Kidney epithelial cell (primary cell): Measurements from ENCODE around the gene ATF7IP. TPM values are rescaled to one million over a fixed set of nuclear protein-coding genes. Genes with fewer than 3 reads are reported as not detected.
A peak's percentile ranks its signal among the peaks of the same experiment; 100 is the strongest.

ENCODE experiments used
- DNase-seq: peaks from one replicate; pipeline ENCODE4 v3.0.0-alpha.2; 2010; ENCODE audit warnings: low read depth
- H3K27me3 ChIP-seq: 2 replicates; pipeline ENCODE4 v1.6.0; 2011; ENCODE audit warnings: low read length; ENCODE audit not compliant: control insufficient read depth, insufficient read depth
- H3K36me3 ChIP-seq: 2 replicates; pipeline ENCODE4 v1.5.1; 2011; ENCODE audit warnings: low read length; ENCODE audit not compliant: control insufficient read depth, insufficient read depth
- H3K4me3 ChIP-seq: 2 replicates; pipeline ENCODE4 v1.5.1; 2011; ENCODE audit warnings: low read depth, mild to moderate bottlenecking, control low read depth, low read length
- CTCF ChIP-seq: IDR thresholded peaks from 2 replicates; pipeline ENCODE4 v1.5.1; 2011; ENCODE audit warnings: mild to moderate bottlenecking, moderate library complexity, low read length, control low read depth, inconsistent platforms; ENCODE audit not compliant: insufficient read depth, poor library complexity, severe bottlenecking
- total RNA-seq: library from RNA; depleted of rRNA; stranded (reverse); fragments of >200 nt; gene quantifications from 2 replicates; pipeline ENCODE4 v1.2.3, GENCODE V29; 2015

Gene ATF7IP
- total RNA-seq, 1 donor from 2014 or later: 23.4 TPM

DNA sequence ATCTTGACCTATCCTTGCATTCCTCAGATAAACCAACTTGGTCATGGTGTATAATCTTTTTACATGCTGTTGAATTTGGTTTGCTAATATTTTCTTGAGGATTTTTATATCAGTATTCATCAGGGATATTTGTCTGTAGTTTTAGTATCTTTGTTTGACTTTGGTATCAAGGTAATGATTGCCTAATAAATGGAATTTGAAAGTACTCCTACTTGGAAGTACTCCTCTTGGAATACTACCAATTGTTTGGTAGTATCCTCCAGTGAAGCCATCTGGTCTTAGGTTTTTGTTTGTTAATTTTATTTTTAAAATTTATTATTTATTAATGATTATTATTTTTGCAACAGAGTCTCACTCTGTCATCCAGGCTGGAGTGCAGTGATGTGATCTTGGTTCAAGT, 85.0 kb downstream of the ATF7IP start:
- no peaks in the 10 kb centered on the region for H3K36me3 ChIP-seq
- no peak for TF ChIP-seq CTCF
- DNase-seq: no peak
- H3K27me3 ChIP-seq: no peaks in the 10 kb centered on the region
- no peak overlapping the region for H3K4me3 ChIP-seq

DNA sequence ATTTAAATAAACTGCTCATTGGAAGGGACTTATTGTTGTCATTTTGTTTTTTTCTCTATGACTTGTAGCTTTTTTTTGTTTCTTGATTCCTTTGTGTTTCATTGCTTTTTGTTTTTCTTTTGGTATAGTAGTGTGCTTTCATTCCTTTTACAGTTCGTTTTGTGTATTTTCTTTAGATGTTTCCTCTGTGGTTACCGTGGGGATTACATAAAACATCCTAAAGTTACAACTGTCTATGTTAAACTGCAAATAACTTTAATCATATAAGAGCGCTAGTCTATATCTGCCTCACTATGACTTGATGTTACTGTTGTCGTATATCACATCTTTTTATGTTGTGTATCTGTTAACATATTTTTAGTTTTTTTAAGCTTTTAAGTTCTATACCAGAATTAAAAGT, 86.9 kb downstream of the ATF7IP start:
- Histone ChIP-seq H3K27me3 (no peaks in the 10 kb centered on the region), H3K36me3 (no peaks in the 10 kb centered on the region), H3K4me3 (no peak overlapping the region)
- TF ChIP-seq CTCF: no peak
- no peak for DNase-seq

DNA sequence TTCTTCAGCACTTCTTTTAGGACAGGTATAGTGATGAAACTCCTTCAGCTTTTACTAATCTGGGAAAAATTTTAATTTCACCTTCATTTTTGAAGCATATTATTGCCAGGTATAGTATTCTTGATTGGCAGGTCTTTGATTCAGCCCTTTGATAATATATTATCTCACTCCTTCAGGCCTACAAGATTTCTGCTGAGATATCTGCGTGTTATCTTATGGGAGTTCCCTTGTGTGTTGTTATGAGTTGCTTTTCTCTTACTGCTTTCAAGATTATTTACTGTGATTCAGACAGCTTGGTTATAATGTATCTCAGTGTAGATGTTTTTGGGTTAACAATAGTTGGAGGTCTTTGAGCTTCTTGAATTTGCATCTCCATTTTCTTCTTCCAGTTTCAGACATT, 87.4 kb downstream of the ATF7IP start:
- no peak for DNase-seq
- no peak for TF ChIP-seq CTCF
- Histone ChIP-seq H3K4me3 (no peak overlapping the region), H3K27me3 (no peaks in the 10 kb centered on the region), H3K36me3 (no peaks in the 10 kb centered on the region)

DNA sequence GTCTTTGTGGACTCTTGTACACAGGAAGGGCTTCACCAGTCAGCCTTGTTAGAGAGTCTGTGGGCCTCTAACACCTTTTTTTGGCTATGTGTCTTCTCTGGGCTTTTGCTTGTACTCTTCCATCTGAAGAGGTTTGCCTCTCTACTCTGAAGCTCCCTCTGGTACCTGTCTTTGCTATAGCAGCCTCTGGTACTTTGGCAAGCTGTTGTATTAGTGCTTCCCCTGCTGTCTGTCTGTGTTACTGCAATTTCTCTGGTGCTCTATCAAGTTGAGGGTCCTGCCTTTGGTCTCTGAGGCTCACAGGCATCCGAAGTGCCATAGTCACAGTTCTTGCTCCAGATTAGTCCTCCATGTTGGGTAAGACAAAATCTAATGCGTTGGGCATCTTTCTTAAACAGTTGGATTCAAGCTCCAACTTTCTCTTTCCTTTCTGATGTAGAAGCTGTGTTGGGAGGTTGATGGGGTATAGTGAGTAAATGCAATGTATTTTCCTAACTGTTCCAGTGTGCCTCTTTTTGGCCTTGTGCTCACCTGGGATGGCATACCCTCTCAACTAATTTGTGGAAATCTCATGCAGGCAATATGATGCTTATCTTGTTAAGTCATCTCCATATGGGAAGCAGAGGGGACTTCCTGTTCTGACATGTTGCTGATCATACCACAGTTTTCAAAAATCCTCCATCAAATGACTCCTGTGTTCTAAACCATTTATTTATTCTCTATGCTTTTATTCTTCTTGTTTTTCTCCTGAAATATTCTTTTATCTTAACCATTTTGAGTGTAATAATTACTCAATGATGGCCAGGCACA, 88.8 kb downstream of the ATF7IP start:
- Histone ChIP-seq H3K36me3 (no peaks in the 10 kb centered on the region), H3K27me3 (no peaks in the 10 kb centered on the region), H3K4me3 (no peak overlapping the region)
- peak; percentile 58 for TF ChIP-seq CTCF
- DNase-seq: no peak

GRCh38 chr12:14460212-14460841, 94.8 kb downstream of the ATF7IP start:
- peaks cover 3% of the 10 kb centered on the region for H3K36me3 ChIP-seq
- DNase-seq: no peak
- H3K4me3 ChIP-seq: no peak overlapping the region
- no peak for TF ChIP-seq CTCF
- no peaks in the 10 kb centered on the region for H3K27me3 ChIP-seq
